ENCODE results near the gene PLXNA2.

DNA sequence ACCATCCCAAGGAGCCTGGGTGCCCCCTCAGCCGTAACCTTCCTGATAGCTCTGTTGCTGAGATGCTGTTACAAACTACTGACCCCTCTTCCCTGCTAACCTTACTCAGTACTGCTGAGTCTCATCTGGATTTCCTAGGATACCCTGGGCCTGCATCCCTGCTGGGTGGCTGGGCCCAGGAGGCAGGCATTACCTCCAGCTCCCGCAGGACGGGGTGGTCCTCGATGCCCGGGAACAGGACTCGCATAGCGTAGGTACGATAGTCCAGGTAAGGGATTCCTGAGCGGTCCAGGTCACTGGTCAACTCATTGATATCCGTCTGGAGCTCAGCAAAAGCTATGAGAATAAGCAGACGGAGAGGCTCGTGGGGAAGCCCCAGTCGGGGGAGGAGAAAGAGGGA is 201.3 kb downstream of the PLXNA2 start:
- TF ChIP-seq, protein P1, sequence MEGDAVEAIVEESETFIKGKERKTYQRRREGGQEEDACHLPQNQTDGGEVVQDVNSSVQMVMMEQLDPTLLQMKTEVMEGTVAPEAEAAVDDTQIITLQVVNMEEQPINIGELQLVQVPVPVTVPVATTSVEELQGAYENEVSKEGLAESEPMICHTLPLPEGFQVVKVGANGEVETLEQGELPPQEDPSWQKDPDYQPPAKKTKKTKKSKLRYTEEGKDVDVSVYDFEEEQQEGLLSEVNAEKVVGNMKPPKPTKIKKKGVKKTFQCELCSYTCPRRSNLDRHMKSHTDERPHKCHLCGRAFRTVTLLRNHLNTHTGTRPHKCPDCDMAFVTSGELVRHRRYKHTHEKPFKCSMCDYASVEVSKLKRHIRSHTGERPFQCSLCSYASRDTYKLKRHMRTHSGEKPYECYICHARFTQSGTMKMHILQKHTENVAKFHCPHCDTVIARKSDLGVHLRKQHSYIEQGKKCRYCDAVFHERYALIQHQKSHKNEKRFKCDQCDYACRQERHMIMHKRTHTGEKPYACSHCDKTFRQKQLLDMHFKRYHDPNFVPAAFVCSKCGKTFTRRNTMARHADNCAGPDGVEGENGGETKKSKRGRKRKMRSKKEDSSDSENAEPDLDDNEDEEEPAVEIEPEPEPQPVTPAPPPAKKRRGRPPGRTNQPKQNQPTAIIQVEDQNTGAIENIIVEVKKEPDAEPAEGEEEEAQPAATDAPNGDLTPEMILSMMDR (IDR thresholded peaks at IDR 0.05), result no peak
- no peak for TF ChIP-seq POLR2AphosphoS5 (IDR thresholded peaks at IDR 0.05)
